ENCODE results near the gene CXCL14.
A peak's percentile ranks its signal among the peaks of the same experiment; 100 is the strongest.

CXCL14 gene

DNA sequence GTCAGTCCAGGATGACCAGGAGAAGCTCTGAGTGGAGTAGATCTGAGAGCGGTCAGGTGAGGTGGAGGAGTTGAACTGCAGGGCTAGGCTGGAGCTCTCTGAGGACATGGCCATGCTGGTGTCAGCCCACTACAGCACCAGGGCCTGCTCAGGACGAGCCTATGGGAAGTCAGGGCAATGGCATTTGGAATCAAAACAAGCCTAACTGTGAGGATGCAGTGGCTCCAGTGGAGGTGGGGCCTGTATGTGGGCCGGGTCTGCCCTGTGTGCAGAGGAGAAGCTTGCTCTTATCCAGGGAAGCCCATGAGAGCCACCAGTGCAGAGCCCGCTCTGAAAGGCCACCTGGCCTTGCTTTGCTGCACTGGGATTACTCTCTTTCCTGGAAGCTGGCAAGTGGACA is 11.1 kb downstream of the CXCL14 start:
- no peak for DNase-seq (ENCODE audit: low spot score)
- TF ChIP-seq, protein P1, sequence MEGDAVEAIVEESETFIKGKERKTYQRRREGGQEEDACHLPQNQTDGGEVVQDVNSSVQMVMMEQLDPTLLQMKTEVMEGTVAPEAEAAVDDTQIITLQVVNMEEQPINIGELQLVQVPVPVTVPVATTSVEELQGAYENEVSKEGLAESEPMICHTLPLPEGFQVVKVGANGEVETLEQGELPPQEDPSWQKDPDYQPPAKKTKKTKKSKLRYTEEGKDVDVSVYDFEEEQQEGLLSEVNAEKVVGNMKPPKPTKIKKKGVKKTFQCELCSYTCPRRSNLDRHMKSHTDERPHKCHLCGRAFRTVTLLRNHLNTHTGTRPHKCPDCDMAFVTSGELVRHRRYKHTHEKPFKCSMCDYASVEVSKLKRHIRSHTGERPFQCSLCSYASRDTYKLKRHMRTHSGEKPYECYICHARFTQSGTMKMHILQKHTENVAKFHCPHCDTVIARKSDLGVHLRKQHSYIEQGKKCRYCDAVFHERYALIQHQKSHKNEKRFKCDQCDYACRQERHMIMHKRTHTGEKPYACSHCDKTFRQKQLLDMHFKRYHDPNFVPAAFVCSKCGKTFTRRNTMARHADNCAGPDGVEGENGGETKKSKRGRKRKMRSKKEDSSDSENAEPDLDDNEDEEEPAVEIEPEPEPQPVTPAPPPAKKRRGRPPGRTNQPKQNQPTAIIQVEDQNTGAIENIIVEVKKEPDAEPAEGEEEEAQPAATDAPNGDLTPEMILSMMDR (IDR thresholded peaks at IDR 0.05; ENCODE audit: extremely low read depth, missing control alignments) = no peak

DNA sequence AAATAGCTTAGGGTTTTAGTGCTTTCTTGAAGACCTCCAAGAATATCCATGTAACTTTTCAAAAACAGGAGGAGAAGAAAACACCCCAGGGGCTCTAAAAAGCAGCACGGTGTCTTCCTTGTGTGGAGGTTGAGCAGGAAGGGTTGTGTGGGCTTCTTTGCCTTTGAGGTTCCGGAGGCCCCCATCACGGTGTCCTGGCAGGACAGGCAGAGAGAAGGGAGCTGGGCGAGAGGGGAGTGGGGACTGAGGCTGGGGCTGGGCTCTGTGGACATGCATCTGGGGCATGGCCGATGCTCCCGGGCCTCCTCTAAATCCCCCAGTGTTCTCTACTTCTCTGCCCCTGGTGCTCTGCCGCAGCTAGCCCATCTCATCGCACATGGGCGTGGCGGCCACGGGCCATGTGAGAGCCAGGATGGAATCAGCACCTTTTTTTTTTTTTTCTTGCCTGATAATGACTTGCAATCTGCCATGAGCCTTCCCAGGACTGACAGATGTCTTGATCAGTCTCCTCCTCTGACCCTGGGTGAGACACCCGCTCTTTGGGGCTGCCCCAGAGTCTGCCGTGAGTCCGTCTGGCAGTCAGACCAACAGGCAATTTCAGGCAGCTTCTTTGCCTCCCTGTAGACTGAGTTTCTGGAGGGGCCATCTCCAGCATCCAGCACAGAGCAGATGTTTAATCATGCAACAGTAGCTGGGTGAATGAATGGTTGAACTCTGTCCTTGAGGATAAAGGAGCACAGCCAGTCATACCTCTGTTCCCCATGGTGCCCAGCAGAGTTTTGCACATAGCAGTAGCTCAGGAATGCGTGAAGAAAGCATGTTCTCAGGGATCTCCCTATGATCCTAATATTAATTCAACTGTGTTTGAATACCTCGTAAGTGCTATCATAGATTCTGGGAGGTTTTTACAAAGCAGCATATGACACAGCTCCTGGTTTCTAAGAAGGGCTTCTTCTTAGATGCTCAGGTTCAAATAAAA is 12.1 kb downstream of the CXCL14 start:
- TF ChIP-seq, protein P1 (IDR thresholded peaks at IDR 0.05; ENCODE audit: extremely low read depth, missing control alignments) = peak; percentile 8
- no peak for DNase-seq (ENCODE audit: low spot score)

DNA sequence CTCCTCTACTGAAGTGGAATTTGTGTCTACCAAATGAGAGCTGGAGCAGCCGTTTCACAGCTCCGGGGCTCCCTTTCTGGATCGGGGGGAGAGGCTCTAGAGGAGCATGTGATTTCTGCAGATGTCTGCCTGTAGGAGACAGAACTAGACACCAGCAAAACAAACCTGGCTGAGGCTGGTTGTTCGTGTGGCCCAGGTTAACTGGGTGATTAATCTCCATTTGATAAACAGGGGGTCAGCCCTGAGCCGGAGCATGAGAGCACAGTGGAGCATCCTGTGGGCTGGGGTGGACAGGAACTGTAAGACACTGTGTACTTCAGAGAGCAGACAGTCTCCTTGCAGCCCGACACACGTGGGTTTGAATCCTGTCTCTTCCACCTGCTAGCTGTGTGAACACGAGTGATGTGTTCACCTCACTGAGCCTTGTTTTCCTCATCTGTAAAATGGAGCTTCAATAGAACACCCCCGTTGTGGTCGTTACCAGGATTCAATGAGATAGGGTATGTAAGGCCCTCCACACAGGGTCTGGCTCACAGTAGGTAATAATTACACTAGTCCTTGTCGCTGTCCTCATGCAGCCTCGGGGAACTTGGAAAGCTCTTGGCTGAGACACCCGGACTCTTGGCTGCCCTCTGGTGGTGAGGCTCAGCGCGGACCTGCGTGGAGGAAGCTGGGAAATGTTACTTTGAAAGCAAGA is 12.9 kb downstream of the CXCL14 start:
- DNase-seq (ENCODE audit: low spot score) = peak; percentile 73
- TF ChIP-seq, protein P1 (IDR thresholded peaks at IDR 0.05; ENCODE audit: extremely low read depth, missing control alignments) = peak; percentile 95

DNA sequence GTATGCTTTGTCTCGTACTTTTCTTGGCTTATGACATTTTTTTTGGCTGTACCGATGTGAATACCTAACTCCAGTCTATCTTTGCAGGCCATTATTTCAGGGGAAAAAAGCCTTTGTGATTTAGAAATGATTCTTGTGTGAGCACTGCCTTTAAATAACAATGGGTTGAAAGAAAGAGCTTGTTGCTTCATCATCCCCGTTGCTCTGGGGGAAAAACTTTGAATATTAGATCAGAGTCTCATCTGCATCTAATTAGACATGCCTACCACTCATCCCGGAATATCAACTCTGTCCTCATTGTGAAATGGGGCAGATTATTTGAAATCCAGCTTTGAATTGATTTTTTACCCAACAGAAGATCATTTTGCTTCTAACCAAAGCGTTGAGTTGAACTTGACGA is 13.5 kb downstream of the CXCL14 start:
- DNase-seq (ENCODE audit: low spot score) = no peak
- TF ChIP-seq, protein P1 (IDR thresholded peaks at IDR 0.05; ENCODE audit: extremely low read depth, missing control alignments) = no peak

DNA sequence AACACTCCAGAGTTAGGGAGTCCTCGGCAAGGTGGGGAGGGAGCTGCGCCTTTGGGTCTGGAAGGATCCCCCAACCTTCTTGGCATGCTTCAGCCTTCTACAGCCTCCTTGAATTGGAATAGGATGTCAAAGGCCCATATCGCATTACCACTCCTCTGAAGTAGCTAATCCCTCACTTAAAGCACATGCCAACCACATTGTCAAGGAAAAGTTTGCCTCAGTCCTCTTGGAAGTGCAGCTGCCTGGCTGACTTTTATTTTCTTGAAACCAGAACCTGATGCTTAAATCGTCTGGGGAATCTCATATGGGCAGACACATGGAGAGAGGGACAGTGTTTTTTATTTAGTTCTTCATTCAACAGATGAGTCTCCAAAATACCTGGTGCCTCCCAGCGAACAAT is 14.5 kb downstream of the CXCL14 start:
- TF ChIP-seq, protein P1 (IDR thresholded peaks at IDR 0.05; ENCODE audit: extremely low read depth, missing control alignments) = no peak
- DNase-seq (ENCODE audit: low spot score) = no peak

DNA sequence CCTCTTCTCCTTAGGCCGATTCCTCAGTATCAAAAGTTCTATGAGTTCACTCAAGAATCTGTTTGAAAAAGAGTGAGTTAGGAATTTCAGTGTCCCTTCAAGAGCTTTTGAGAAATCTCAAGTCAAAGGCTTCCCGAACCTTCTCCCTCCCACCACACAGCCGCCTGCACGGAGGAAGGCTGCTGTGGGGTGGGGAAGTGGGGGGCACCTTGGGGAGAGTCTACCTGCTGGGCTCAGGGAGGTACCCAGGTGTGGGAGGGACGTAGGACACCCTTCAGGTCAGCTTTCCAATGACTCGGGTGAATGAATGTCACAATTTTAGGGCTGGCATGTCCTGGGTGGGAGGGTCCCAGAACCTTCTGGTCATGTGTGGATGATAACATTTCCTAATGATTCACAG is 17.5 kb downstream of the CXCL14 start:
- no peak for DNase-seq (ENCODE audit: low spot score)
- TF ChIP-seq, protein P1 (IDR thresholded peaks at IDR 0.05; ENCODE audit: extremely low read depth, missing control alignments) = no peak

DNA sequence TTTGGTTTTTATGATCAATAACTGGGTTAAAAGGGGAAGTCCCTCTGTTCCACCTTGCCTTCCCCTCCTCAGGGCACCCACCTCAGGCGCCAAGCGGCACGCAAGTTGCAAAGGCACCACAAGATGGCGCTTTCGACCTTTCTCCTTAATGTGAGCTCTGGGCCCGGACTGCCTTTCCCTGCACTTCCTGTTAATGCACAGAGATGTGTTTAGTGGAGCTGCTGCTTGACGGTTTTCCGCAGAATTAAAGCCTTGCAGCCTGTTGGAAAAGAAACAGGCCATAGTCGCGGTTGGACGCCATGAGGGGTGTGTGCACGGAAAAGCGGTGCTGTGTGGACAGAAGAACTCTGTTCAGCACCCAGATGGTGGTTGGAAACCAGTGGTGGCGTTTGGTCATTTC is 17.9 kb downstream of the CXCL14 start:
- TF ChIP-seq, protein P1 (IDR thresholded peaks at IDR 0.05; ENCODE audit: extremely low read depth, missing control alignments) = peak; percentile 92

More for the DNA sequence above, 17.9 kb downstream of the CXCL14 start:
- DNase-seq (ENCODE audit: low spot score) = peak; percentile 79

All from GM20000 (cell line).